DND-41 (cell line): ENCODE results near the gene ZNF747.

Experiments used
- EZH2 ChIP-seq: IDR thresholded peaks from 3 replicates; pipeline ENCODE4 v1.6.1; 2012; ENCODE audit warnings: borderline replicate concordance, low read depth, mild to moderate bottlenecking, moderate library complexity, low read length, inconsistent platforms; ENCODE audit not compliant: severe bottlenecking
- TF ChIP-seq, protein P1 (sequence below): IDR thresholded peaks from 2 replicates; pipeline ENCODE4 v1.5.1; 2012; ENCODE audit warnings: borderline replicate concordance, low read length, moderate library complexity, mild to moderate bottlenecking; ENCODE audit not compliant: poor library complexity, severe bottlenecking; ENCODE audit errors: extremely low read depth

GRCh38 chr16:30526823-30527634 lies 7.6 kb downstream of the ZNF747 start:
- TF ChIP-seq, protein P1, sequence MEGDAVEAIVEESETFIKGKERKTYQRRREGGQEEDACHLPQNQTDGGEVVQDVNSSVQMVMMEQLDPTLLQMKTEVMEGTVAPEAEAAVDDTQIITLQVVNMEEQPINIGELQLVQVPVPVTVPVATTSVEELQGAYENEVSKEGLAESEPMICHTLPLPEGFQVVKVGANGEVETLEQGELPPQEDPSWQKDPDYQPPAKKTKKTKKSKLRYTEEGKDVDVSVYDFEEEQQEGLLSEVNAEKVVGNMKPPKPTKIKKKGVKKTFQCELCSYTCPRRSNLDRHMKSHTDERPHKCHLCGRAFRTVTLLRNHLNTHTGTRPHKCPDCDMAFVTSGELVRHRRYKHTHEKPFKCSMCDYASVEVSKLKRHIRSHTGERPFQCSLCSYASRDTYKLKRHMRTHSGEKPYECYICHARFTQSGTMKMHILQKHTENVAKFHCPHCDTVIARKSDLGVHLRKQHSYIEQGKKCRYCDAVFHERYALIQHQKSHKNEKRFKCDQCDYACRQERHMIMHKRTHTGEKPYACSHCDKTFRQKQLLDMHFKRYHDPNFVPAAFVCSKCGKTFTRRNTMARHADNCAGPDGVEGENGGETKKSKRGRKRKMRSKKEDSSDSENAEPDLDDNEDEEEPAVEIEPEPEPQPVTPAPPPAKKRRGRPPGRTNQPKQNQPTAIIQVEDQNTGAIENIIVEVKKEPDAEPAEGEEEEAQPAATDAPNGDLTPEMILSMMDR, result peak; percentile 54
- TF ChIP-seq EZH2, result no peak
